ENCODE results near the gene NGF.

DNA sequence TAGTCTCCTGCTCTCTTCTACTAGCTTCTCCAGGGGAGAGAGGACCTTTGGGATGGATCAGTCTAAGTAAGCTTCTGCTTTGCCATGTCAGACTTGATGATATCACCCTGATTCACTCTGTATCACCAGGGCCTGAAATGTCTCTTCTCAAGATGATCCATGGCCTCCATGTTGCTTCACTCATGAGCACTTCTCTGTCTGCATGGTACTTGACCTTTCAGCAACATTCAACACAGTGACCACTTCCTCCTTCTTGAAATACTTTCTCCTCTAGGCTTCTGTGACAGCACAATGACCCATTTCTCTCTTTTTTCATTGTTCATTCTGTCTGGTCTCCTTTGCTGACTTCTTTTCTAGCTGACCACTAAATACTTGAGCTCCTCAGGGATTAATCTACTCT is 35.3 kb upstream of the NGF start:
- TF ChIP-seq, protein P1, sequence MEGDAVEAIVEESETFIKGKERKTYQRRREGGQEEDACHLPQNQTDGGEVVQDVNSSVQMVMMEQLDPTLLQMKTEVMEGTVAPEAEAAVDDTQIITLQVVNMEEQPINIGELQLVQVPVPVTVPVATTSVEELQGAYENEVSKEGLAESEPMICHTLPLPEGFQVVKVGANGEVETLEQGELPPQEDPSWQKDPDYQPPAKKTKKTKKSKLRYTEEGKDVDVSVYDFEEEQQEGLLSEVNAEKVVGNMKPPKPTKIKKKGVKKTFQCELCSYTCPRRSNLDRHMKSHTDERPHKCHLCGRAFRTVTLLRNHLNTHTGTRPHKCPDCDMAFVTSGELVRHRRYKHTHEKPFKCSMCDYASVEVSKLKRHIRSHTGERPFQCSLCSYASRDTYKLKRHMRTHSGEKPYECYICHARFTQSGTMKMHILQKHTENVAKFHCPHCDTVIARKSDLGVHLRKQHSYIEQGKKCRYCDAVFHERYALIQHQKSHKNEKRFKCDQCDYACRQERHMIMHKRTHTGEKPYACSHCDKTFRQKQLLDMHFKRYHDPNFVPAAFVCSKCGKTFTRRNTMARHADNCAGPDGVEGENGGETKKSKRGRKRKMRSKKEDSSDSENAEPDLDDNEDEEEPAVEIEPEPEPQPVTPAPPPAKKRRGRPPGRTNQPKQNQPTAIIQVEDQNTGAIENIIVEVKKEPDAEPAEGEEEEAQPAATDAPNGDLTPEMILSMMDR (IDR thresholded peaks at IDR 0.05): no peak
- TF ChIP-seq POLR2A (IDR thresholded peaks at IDR 0.05) (no peak), POLR2AphosphoS5 (IDR thresholded peaks at IDR 0.05; ENCODE audit: insufficient read depth in 1 of 2, low read depth in 1 of 2) (no peak)
